Activated B cell treated with CpG ODN at 0.5 μM for 24 hours (primary cell): ENCODE results near the gene VEPH1. TPM values are rescaled to one million over a fixed set of nuclear protein-coding genes. Genes with fewer than 3 reads are reported as not detected.

ENCODE experiments used
- ATAC-seq: fragments of 200-7000 bp; cut with Tn5 transposase; one replicate; pipeline ENCODE4 v1.10.0; 2021; ENCODE audit warnings: low read depth, mild to moderate bottlenecking, moderate library complexity
- CTCF ChIA-PET: fragments of 350-600 bp; sonication (Branson Sonifier 250); formaldehyde crosslinking; loops from one replicate; lab custom pipeline; 2021; ENCODE audit warnings: antibody characterized with exemption; lab: Charles Lee
- POLR2A ChIA-PET: fragments of 350-600 bp; sonication (Branson Sonifier 250); formaldehyde crosslinking; loops from one replicate; lab custom pipeline; 2021; ENCODE audit warnings: antibody characterized with exemption; lab: Charles Lee
- DNase-seq: peaks from one replicate; pipeline ENCODE4 v3.0.0; 2022
- H3K27ac Mint-ChIP-seq: one replicate; pipeline ENCODE4 v1.8.0; 2020; ENCODE audit warnings: mixed read lengths
- H3K27me3 Mint-ChIP-seq: one replicate; pipeline ENCODE4 v1.8.0; 2021; ENCODE audit warnings: mixed read lengths
- H3K36me3 Mint-ChIP-seq: one replicate; pipeline ENCODE4 v1.8.0; 2021; ENCODE audit warnings: low read depth, mixed read lengths
- H3K4me1 Mint-ChIP-seq: one replicate; pipeline ENCODE4 v1.8.0; 2021; ENCODE audit warnings: mixed read lengths
- H3K4me3 Mint-ChIP-seq: one replicate; pipeline ENCODE4 v1.8.0; 2020; ENCODE audit warnings: mild to moderate bottlenecking, mixed read lengths
- H3K9me3 Mint-ChIP-seq: one replicate; pipeline ENCODE4 v1.8.0; 2020; ENCODE audit warnings: mixed read lengths
- intact Hi-C: fragments of 100-400 bp; cut with micrococcal nuclease; formaldehyde crosslinking; loops from one replicate; pipeline ENCODE4 v1.15.1; 2024
- total RNA-seq: library from RNA; stranded (reverse); gene quantifications from 2 replicates; pipeline ENCODE4 v1.2.3, GENCODE V29; 2022
- TF ChIP-seq, protein P1 (sequence below): fragments of 200-600 bp; IDR thresholded peaks from one replicate; pipeline ENCODE4 v1.8.0; 2022; ENCODE audit warnings: antibody characterized with exemption, mild to moderate bottlenecking

Gene VEPH1
- total RNA-seq, 1 donor from 2014 or later, result not detected

DNA sequence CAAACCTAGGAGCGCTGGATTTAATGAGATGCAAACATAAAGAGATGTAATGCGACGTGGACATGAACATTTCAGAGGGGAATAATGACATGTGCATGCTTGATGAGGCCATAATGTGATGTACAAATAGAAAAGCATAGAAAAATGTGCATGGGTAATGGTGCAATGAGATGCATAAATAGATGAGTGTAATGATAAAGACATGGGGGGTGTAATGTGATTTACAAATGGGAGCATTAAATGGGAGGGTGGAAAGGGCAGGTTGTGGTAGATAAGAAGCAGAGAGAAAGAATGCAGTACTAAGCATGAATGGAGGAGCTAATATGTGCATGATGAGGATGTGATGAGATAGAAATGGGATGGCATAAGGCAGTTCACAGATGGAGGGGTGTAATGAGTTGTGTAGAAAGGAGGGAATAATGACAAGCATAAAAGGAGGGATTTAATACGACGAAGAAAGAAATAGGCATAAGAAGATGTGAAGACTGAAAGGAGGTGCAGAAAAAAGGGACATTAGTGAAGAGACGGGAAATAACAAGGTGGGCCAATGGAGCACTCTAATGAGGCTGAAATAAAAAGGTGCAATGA lies 205.8 kb downstream of the VEPH1 start:
- H3K27ac Mint-ChIP-seq, result no peak overlapping the region
- H3K4me1 Mint-ChIP-seq, result peaks cover 4% of the 10 kb centered on the region
- no peak overlapping the region for H3K4me3 Mint-ChIP-seq
- CTCF ChIA-PET, result no interaction called here
- no peaks in the 10 kb centered on the region for H3K9me3 Mint-ChIP-seq
- POLR2A ChIA-PET, result no interaction called here
- DNase-seq, result no peak
- ATAC-seq, result no peak
- no peaks in the 10 kb centered on the region for H3K27me3 Mint-ChIP-seq
- TF ChIP-seq, protein P1, sequence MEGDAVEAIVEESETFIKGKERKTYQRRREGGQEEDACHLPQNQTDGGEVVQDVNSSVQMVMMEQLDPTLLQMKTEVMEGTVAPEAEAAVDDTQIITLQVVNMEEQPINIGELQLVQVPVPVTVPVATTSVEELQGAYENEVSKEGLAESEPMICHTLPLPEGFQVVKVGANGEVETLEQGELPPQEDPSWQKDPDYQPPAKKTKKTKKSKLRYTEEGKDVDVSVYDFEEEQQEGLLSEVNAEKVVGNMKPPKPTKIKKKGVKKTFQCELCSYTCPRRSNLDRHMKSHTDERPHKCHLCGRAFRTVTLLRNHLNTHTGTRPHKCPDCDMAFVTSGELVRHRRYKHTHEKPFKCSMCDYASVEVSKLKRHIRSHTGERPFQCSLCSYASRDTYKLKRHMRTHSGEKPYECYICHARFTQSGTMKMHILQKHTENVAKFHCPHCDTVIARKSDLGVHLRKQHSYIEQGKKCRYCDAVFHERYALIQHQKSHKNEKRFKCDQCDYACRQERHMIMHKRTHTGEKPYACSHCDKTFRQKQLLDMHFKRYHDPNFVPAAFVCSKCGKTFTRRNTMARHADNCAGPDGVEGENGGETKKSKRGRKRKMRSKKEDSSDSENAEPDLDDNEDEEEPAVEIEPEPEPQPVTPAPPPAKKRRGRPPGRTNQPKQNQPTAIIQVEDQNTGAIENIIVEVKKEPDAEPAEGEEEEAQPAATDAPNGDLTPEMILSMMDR, result no peak
- H3K36me3 Mint-ChIP-seq, result no peaks in the 10 kb centered on the region
- intact Hi-C loops, result no loop called here

DNA sequence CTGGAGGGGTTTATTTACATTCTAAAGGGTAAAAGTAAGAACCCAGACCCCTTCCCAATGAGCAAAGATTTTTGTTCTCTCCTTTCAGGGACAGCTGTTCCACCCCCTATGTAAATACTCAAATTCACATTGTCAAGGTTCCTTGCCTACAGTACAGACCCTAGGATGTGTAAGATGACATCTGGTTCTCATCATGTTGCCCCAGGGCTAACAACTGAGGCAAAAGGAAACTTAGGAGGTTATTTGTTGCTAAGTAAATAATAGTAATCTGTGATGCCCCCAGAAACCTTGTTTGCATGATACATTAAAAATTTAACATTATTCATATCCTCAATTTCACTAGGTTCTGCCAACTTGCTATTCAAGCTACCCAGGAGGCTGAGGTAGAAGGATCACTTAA lies 208.3 kb downstream of the VEPH1 start:
- Mint-ChIP-seq H3K27ac (no peak overlapping the region), H3K4me1 (peaks cover 4% of the 10 kb centered on the region), H3K4me3 (no peak overlapping the region), H3K27me3 (no peaks in the 10 kb centered on the region), H3K9me3 (no peaks in the 10 kb centered on the region), H3K36me3 (no peaks in the 10 kb centered on the region)
- ATAC-seq (no peak), DNase-seq (no peak)
- intact Hi-C loops, result no loop called here
- CTCF ChIA-PET, result no interaction called here
- TF ChIP-seq, protein P1, result no peak
- POLR2A ChIA-PET, result no interaction called here

DNA sequence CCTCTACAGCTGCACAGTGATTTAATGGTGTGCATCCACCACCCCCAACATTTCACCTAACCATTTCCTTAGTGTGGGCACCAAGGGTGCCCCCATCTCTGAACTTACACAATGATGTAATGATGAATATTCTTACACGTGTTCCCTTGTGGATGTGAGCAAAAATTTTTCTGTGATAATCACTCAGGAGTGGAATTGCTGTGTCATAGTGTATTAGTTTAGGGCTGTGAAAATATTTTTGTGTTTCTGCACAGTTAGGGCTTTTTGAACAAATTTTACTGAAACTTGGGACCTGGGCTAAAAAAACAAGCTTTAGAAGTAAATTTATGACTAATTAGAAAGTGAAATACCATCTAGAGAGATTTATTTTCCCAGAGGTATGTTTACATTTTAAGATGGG lies 208.7 kb downstream of the VEPH1 start:
- intact Hi-C loops, result no loop called here
- Mint-ChIP-seq H3K9me3 (no peaks in the 10 kb centered on the region), H3K4me1 (peaks cover 4% of the 10 kb centered on the region), H3K27ac (no peak overlapping the region), H3K27me3 (no peaks in the 10 kb centered on the region), H3K36me3 (no peaks in the 10 kb centered on the region), H3K4me3 (no peak overlapping the region)
- DNase-seq, result no peak
- ATAC-seq, result no peak
- TF ChIP-seq, protein P1, result no peak
- ChIA-PET CTCF (no interaction called here), POLR2A (no interaction called here)

DNA sequence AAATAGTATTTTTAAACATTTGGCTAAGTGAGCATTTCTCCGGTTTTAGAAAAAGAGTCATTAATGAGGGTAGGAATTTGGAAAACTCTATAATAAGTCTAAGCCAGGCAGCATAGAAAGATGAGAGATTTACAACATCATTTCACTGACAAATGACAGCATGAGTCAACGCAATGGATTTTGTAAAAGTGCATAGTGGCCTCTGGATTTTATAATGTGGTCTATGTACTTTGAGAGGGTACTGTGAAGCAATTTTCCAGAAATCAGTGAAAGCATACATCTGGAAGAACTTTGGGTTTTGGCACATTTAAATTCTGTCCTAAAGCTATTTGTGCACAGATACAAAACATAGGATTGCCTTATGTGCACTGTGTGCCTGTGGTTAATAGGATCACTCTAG lies 212.4 kb downstream of the VEPH1 start:
- H3K36me3 Mint-ChIP-seq, result no peaks in the 10 kb centered on the region
- DNase-seq (no peak), ATAC-seq (no peak)
- peaks cover 4% of the 10 kb centered on the region for H3K4me1 Mint-ChIP-seq
- ChIA-PET CTCF (no interaction called here), POLR2A (no interaction called here)
- H3K27me3 Mint-ChIP-seq, result no peaks in the 10 kb centered on the region
- intact Hi-C loops, result no loop called here
- H3K27ac Mint-ChIP-seq, result no peak overlapping the region
- H3K9me3 Mint-ChIP-seq, result no peaks in the 10 kb centered on the region
- H3K4me3 Mint-ChIP-seq, result no peak overlapping the region
- TF ChIP-seq, protein P1, result no peak

DNA sequence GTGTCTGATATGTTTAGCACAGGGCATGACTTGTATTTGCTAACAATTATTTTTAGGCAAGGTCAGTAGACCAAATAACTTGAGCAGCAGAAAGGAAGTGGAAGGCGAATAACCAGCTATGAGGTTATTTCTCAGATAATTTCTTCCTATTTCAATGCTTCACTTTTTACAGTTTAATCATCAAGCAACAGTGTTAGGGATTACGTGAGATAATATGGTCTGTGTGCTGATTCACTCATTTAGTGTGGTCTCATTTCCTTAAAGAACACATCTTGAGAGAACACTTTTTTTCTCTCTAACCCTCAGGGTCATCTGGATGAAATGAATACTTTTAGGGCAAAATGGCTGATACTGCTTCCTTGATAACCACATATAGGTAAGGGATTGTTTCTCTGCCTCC lies 217.2 kb downstream of the VEPH1 start:
- Mint-ChIP-seq H3K9me3 (no peaks in the 10 kb centered on the region), H3K4me1 (no peaks in the 10 kb centered on the region), H3K36me3 (no peaks in the 10 kb centered on the region), H3K4me3 (no peak overlapping the region), H3K27ac (no peak overlapping the region), H3K27me3 (no peaks in the 10 kb centered on the region)
- ATAC-seq (no peak), DNase-seq (no peak)
- POLR2A ChIA-PET, result no interaction called here
- intact Hi-C loops, result no loop called here
- TF ChIP-seq, protein P1, result no peak
- CTCF ChIA-PET, result no interaction called here
